ENCODE measurements around the gene CABP7.

Gene CABP7

DNA sequence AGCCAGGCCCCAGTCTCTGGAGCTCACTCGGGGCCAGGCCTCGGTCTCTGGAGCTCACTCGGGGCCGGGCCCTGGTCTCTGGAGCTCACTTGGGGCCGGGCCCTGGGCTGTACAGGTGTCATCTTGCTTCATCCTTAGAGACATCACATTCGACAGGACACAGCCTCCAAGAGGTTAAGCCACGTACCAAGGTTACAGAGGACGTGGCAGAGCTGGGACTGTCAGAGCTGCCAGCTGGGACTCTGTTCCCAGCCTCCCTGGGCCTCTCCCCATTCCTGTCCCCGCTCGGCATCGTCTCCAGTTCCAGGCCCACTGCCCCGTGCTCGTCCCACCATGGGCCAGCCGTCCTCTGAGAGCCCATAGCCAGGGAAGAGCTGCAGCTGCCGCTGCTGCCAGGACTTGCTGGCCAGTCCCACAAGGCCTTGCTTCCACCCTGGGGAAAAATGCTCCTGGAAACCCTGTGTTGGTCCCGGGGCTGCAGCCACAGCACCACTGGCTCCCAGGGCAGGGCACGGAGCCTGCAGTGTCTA is 19.6 kb downstream of the CABP7 start:
- no peaks in the 10 kb centered on the region for H3K9me3 ChIP-seq (ENCODE audit: insufficient read depth, low read depth, low read length)
- no peak overlapping the region for H3K9ac ChIP-seq (ENCODE audit: low read depth, low read length)
- peaks cover 9% of the 10 kb centered on the region; the same call in 1 of the 2 replicates for H3K4me1 ChIP-seq (ENCODE audit: insufficient read depth, low read length)
- H3K4me3 ChIP-seq (ENCODE audit: low read length), result no peak overlapping the region
- H3K27ac ChIP-seq (ENCODE audit: low read length), result no peak overlapping the region
- H3K36me3 ChIP-seq (ENCODE audit: insufficient read depth, low read depth, low read length), result no peaks in the 10 kb centered on the region
- H3K27me3 ChIP-seq (ENCODE audit: insufficient read depth, low read length), result no peaks in the 10 kb centered on the region

DNA sequence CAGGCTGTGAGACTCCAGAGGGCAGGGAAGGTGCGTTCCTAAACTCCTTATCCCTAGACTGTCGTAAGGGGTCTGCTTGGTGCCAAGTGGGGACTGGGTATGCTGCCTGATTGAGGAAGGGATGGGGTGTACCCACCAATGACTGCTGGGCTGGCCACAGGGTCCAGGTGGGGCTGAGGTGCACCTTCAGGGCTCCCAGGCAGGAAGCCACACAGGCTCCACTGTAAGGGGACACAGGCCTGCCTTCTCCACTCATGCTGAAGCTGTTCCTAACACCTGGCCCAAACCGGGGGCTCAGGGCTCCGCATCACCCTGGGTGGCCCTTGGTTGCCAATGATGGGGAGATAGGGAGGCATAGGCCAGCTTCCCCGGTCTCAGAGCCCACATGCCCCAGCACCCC is 20.4 kb downstream of the CABP7 start:
- no peak overlapping the region for H3K9ac ChIP-seq (ENCODE audit: low read depth, low read length)
- H3K4me3 ChIP-seq (ENCODE audit: low read length), result no peak overlapping the region
- no peaks in the 10 kb centered on the region for H3K36me3 ChIP-seq (ENCODE audit: insufficient read depth, low read depth, low read length)
- H3K4me1 ChIP-seq (ENCODE audit: insufficient read depth, low read length), result peaks cover 2% of the 10 kb centered on the region; the same call in 1 of the 2 replicates
- no peaks in the 10 kb centered on the region for H3K27me3 ChIP-seq (ENCODE audit: insufficient read depth, low read length)
- H3K27ac ChIP-seq (ENCODE audit: low read length), result no peak overlapping the region
- no peaks in the 10 kb centered on the region for H3K9me3 ChIP-seq (ENCODE audit: insufficient read depth, low read depth, low read length)

DNA sequence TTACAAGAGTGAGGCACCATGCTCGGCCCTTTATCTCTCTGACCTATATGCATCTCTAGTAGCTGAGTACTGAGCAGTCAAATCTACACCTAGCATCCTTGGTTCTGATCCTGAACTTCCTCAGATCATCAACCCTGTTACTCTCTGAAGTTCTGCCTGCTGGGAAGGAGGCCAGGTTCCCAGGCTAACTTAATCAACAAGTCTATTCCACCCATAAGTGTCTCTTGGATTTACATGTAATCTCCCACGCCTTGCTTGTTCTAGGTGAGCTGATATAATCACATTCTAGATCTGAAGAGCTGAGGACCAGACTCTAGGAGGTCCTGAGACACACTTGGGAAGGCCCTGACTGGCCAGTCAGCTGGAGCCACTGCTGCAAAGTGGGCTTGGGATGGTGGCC is 22.1 kb downstream of the CABP7 start:
- no peaks in the 10 kb centered on the region for H3K9me3 ChIP-seq (ENCODE audit: insufficient read depth, low read depth, low read length)

DNA sequence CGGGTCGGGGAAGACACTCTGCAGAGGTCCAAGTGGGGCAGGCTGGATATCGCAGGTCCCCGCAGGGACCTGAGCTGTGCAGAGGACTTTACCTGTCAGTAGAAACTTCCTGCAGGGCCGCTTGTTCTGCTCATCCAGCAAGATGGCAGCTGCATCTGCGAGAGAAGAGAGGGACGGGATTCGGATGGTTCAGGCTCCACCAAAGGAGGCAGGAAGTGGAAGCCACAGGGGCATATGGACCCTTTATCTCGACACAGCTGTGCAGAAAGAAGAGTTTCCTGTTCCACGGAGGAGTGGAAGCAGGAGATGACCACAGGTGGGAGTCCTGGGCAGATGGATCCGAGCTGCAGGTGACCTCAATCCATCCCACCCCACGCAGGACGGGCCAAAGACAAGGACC is 22.5 kb downstream of the CABP7 start:
- Histone ChIP-seq H3K9me3 (ENCODE audit: insufficient read depth, low read depth, low read length) (no peaks in the 10 kb centered on the region), H3K36me3 (ENCODE audit: insufficient read depth, low read depth, low read length) (no peaks in the 10 kb centered on the region), H3K4me3 (ENCODE audit: low read length) (no peak overlapping the region), H3K27ac (ENCODE audit: low read length) (no peak overlapping the region), H3K9ac (ENCODE audit: low read depth, low read length) (no peak overlapping the region), H3K4me1 (ENCODE audit: insufficient read depth, low read length) (no peaks in the 10 kb centered on the region), H3K27me3 (ENCODE audit: insufficient read depth, low read length) (no peaks in the 10 kb centered on the region)

More for the DNA sequence above, 22.1 kb downstream of the CABP7 start:
- H3K27me3 ChIP-seq (ENCODE audit: insufficient read depth, low read length), result no peaks in the 10 kb centered on the region
- H3K4me3 ChIP-seq (ENCODE audit: low read length), result no peak overlapping the region
- H3K4me1 ChIP-seq (ENCODE audit: insufficient read depth, low read length), result no peaks in the 10 kb centered on the region
- H3K27ac ChIP-seq (ENCODE audit: low read length), result no peak overlapping the region
- H3K9ac ChIP-seq (ENCODE audit: low read depth, low read length), result no peak overlapping the region
- H3K36me3 ChIP-seq (ENCODE audit: insufficient read depth, low read depth, low read length), result no peaks in the 10 kb centered on the region

DNA sequence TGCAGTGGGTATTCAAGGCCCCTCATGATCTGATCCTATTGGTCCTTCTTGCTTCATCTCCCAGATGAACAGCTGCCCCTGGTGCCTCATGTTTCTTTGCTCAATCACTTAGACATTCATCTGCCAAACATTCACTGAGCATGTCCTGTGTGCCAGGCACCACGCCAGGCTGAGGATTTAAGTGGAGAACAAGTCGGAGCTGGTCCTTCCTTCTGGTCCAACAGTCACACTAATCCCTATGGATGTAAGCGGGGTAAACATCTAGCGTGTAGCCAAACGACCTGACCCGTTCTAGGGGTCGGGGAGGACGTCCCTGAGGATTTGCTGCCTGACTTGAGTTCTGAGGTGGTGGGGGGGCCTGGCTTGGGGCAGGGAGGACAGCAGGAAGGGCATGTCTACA is 25.1 kb downstream of the CABP7 start:
- no peaks in the 10 kb centered on the region for H3K9me3 ChIP-seq (ENCODE audit: insufficient read depth, low read depth, low read length)
- no peaks in the 10 kb centered on the region for H3K36me3 ChIP-seq (ENCODE audit: insufficient read depth, low read depth, low read length)
- H3K4me1 ChIP-seq (ENCODE audit: insufficient read depth, low read length), result no peaks in the 10 kb centered on the region
- no peaks in the 10 kb centered on the region for H3K27me3 ChIP-seq (ENCODE audit: insufficient read depth, low read length)
- H3K4me3 ChIP-seq (ENCODE audit: low read length), result no peak overlapping the region
- no peak overlapping the region for H3K27ac ChIP-seq (ENCODE audit: low read length)
- H3K9ac ChIP-seq (ENCODE audit: low read depth, low read length), result no peak overlapping the region

DNA sequence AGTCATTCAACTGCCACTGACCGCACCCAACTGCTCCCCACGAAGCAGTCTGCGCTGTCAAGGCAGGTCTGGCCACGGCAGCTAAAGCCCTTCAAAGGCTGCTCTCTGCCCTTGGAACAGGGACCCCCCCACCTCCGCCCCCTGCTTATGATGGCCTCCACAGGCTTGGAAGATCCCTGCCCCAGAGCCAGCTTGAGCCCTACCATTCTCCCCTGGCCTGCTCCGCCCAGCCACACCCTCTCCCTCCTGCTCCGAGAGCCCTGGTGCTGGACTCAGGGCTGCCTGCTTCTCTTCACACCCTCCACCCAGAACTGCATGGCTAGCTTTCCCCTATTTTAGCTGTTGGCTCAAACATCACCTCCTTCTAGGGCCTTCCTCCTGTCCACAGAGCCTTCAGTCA is 28.0 kb downstream of the CABP7 start:
- Histone ChIP-seq H3K36me3 (ENCODE audit: insufficient read depth, low read depth, low read length) (no peaks in the 10 kb centered on the region), H3K9me3 (ENCODE audit: insufficient read depth, low read depth, low read length) (no peaks in the 10 kb centered on the region), H3K9ac (ENCODE audit: low read depth, low read length) (no peak overlapping the region), H3K27ac (ENCODE audit: low read length) (no peak overlapping the region), H3K27me3 (ENCODE audit: insufficient read depth, low read length) (no peaks in the 10 kb centered on the region), H3K4me1 (ENCODE audit: insufficient read depth, low read length) (no peaks in the 10 kb centered on the region), H3K4me3 (ENCODE audit: low read length) (no peak overlapping the region)

DNA sequence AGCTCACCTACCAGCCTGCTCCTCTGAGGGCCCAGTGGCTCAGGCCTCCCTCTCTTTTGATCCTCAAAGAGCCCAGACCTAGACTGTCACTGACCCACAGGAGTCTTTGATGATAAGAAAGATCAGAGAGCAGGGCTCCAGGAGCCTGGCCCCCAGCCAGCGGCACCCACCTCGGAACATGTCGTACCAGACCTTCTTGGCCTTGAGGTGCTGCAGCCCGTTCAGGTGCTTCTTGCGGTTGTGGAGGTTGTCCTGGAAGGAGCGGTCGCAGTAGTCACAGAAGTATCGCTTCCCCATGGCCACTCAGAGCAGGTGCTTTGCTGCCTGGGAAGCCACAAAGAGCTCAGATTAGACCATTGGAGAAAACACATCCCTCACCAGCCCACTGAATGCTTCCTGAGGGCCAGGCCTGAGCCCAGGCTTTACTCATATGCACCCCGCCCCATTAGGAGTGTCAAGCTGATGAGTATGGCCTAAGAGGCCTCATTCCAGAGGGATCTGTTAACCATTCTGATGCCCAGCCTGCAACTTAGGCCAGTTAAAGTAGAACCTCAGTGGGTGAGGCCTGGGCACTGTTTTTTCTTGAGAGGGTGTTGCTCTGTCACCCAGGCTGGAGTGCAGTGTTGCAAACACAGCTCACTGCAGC is 28.6 kb downstream of the CABP7 start:
- no peak overlapping the region for H3K4me3 ChIP-seq (ENCODE audit: low read length)
- H3K4me1 ChIP-seq (ENCODE audit: insufficient read depth, low read length), result no peaks in the 10 kb centered on the region
- no peaks in the 10 kb centered on the region for H3K36me3 ChIP-seq (ENCODE audit: insufficient read depth, low read depth, low read length)
- no peak overlapping the region for H3K9ac ChIP-seq (ENCODE audit: low read depth, low read length)
- no peaks in the 10 kb centered on the region for H3K9me3 ChIP-seq (ENCODE audit: insufficient read depth, low read depth, low read length)
- H3K27me3 ChIP-seq (ENCODE audit: insufficient read depth, low read length), result no peaks in the 10 kb centered on the region
- no peak overlapping the region for H3K27ac ChIP-seq (ENCODE audit: low read length)

DNA sequence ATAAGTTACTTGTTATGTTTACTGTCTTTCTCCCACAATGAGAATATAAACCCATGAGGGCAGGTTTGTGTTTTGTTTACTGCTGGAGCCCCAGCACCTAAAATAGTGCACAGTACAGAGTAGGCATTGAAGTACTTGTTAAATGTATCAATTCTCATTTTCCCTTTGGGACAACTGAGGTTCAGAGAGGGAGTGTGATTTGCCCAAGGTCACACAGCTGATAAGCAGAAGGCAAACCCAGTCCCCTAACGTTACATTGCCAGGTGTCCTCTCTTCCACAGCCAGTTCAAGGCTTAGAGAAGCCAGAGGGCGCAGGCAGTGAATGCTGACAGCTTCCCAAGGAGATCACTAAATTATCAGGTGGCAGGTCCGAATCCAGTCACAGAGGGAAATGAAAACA is 30.2 kb downstream of the CABP7 start:
- Histone ChIP-seq H3K36me3 (ENCODE audit: insufficient read depth, low read depth, low read length) (no peaks in the 10 kb centered on the region), H3K9ac (ENCODE audit: low read depth, low read length) (no peak overlapping the region), H3K27me3 (ENCODE audit: insufficient read depth, low read length) (no peaks in the 10 kb centered on the region), H3K4me3 (ENCODE audit: low read length) (no peak overlapping the region), H3K9me3 (ENCODE audit: insufficient read depth, low read depth, low read length) (no peaks in the 10 kb centered on the region), H3K27ac (ENCODE audit: low read length) (no peak overlapping the region), H3K4me1 (ENCODE audit: insufficient read depth, low read length) (no peaks in the 10 kb centered on the region)

DNA sequence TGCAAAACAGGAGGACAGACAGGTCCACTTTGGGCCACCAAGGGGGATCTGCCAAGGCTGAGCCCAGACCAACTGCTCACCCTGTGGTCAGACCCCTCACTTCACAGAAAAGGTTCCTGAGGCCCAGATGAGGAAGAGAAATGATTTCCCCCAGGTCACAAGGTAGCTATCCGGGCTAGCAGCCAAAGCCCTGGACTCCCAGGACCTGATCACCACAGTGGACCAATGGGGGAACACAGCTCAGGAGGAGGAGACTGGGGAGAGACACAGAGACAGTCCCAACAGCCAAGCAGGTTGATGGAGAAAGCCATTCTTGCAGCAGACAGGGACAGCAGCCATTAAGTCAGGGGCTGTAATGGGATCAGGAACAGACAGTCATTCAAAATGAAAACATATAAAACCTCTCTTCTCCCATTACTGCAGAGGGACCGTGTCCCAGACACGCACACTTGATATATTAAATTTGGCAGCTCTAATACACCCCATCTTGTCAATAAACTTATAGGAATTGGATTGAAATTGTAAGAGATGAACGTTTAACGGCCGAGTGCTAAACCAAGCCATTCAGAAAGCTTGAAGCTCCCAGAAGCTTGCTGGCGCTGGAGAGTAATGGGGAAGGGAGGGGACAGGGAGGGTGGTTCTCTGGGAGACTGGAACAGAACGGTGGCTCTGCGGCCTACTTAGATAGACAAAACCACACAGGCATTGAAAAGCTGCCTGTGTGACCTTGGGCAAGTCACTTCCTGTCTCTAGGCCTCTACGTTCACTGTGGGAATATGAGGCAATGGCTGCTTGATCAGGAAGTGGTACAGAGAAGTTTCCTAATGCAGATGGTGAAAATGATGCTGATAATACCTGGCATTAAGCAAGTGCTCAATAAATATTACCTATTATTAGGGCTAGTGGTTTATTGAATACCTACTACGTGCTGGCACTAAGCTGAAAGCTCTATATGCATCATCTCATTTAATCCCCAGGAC is 31.0 kb downstream of the CABP7 start:
- H3K9me3 ChIP-seq (ENCODE audit: insufficient read depth, low read depth, low read length), result no peaks in the 10 kb centered on the region
- H3K36me3 ChIP-seq (ENCODE audit: insufficient read depth, low read depth, low read length), result no peaks in the 10 kb centered on the region
- H3K4me3 ChIP-seq (ENCODE audit: low read length), result no peak overlapping the region
- H3K27ac ChIP-seq (ENCODE audit: low read length), result no peak overlapping the region
- no peak overlapping the region for H3K9ac ChIP-seq (ENCODE audit: low read depth, low read length)
- H3K4me1 ChIP-seq (ENCODE audit: insufficient read depth, low read length), result no peaks in the 10 kb centered on the region
- H3K27me3 ChIP-seq (ENCODE audit: insufficient read depth, low read length), result no peaks in the 10 kb centered on the region

DNA sequence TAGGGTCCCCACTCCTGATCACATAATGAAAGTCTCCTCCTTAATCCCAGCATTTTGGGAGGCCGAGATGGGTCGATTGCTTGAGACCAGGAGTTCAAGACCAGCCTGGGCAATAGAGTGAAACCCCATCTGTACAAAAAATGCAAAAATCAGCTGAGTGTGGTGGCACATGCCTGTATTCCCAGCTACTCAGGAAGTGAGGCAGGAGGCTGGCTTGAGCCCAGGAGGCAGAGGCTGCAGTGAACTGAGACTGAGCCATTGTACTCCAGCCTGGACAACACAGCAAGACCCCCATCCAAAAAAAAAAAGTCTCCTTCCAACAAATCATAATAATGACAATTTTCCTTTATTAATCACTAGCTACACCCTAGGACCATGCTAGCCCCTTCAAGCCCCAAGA is 31.9 kb downstream of the CABP7 start:
- Histone ChIP-seq H3K9ac (ENCODE audit: low read depth, low read length) (no peak overlapping the region), H3K27me3 (ENCODE audit: insufficient read depth, low read length) (no peaks in the 10 kb centered on the region), H3K4me1 (ENCODE audit: insufficient read depth, low read length) (no peaks in the 10 kb centered on the region), H3K36me3 (ENCODE audit: insufficient read depth, low read depth, low read length) (no peaks in the 10 kb centered on the region), H3K4me3 (ENCODE audit: low read length) (no peak overlapping the region), H3K27ac (ENCODE audit: low read length) (no peak overlapping the region), H3K9me3 (ENCODE audit: insufficient read depth, low read depth, low read length) (no peaks in the 10 kb centered on the region)

DNA sequence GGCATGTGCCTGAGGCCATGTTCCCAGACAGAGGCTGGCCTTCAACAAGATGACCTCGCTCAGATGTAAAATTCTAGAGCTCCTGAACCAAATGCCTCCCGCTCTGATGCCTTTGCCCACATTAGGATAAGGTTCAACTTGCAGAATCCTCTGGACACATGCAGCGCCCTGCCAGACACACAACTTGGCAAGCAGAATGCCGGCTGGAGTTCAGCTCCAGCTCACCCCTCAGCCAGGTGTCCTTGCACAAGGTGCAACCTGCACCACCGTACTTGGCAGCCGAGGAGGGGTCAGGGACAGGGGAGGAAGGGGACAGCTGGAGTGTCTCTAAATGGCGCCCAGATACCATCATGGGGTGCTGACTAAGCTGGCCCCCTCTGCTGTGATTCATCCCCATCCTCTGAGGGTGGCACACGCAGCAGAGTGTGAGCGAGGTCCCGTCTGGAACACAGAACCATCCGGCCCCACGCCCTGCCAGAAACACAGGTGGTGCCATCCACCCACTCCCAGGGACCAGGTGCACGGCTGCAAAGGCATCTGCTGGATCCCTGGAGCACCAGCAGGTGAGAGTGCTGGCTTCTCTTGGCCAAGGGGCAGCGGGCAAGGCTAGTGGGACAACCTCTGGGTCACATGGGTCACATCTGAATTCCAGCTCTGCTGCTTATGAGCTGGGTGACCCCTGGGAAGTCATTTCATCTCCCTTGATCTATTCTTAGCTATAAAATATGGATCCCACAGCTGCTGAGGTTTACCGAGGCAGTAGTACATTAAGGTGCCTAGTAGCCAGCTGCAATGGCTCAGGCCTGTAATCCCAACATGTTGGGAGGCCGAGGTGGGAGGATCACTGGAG is 34.2 kb downstream of the CABP7 start:
- no peak overlapping the region for H3K27ac ChIP-seq (ENCODE audit: low read length)
- no peaks in the 10 kb centered on the region for H3K27me3 ChIP-seq (ENCODE audit: insufficient read depth, low read length)
- H3K36me3 ChIP-seq (ENCODE audit: insufficient read depth, low read depth, low read length), result no peaks in the 10 kb centered on the region
- no peak overlapping the region for H3K9ac ChIP-seq (ENCODE audit: low read depth, low read length)
- H3K4me3 ChIP-seq (ENCODE audit: low read length), result no peak overlapping the region
- no peaks in the 10 kb centered on the region for H3K4me1 ChIP-seq (ENCODE audit: insufficient read depth, low read length)
- no peaks in the 10 kb centered on the region for H3K9me3 ChIP-seq (ENCODE audit: insufficient read depth, low read depth, low read length)
